Type B pancreatic cell (in vitro differentiated cells): ENCODE results near the gene PACRG. TPM values are rescaled to one million over a fixed set of nuclear protein-coding genes. Genes with fewer than 3 reads are reported as not detected.

ENCODE experiments used
- DNase-seq: peaks from one replicate; pipeline ENCODE4 v3.0.0; 2021; ENCODE audit warnings: mixed read lengths; ENCODE audit not compliant: unreplicated experiment; ENCODE audit errors: extremely low spot score
- H3K27ac Mint-ChIP-seq: 2 replicates; pipeline ENCODE4 v1.8.0; 2021; ENCODE audit warnings: mild to moderate bottlenecking, mixed read lengths
- H3K27me3 Mint-ChIP-seq: 2 replicates; pipeline ENCODE4 v1.8.0; 2021; ENCODE audit warnings: mixed read lengths
- H3K36me3 Mint-ChIP-seq: 2 replicates; pipeline ENCODE4 v1.8.0; 2021; ENCODE audit warnings: mixed read lengths
- H3K4me1 Mint-ChIP-seq: one replicate; pipeline ENCODE4 v1.8.0; 2021; ENCODE audit warnings: mixed read lengths; ENCODE audit not compliant: unreplicated experiment
- H3K4me3 Mint-ChIP-seq: 2 replicates; pipeline ENCODE4 v1.8.0; 2021; ENCODE audit warnings: mild to moderate bottlenecking, mixed read lengths
- H3K9me3 Mint-ChIP-seq: 2 replicates; pipeline ENCODE4 v1.8.0; 2021; ENCODE audit warnings: mixed read lengths
- total RNA-seq: library from RNA; stranded (reverse); gene quantifications from 2 replicates; pipeline ENCODE4 v1.2.1, GENCODE V29; 2021; ENCODE audit warnings: low replicate concordance
- TF ChIP-seq, protein P1 (sequence below): fragments of 200-600 bp; sonication (generic); conservative IDR thresholded peaks from 2 replicates; pipeline ENCODE4 v1.5.0; 2021; ENCODE audit warnings: antibody characterized with exemption, mild to moderate bottlenecking

PACRG gene
- total RNA-seq, 1 donor from 2014 or later, result 5.6 TPM

DNA sequence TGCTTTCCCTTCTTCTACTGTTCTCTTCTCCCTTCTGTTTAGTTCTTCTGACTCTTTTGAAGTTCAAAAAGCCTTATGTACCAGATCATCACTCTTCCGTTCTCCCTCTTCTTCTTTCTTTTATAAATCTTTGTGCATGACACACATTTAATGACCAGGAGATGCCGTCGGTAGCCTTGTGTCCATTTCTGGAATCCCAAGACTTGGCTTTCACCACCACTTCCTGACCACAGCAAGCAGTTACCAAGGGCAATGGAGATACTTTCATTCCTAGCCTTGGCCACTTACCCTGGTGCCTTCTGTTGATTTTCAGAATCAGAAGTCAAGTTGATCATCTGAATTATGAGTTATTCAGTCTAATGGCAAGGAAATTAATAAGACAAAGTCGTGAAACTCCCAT, 418.3 kb downstream of the PACRG start:
- H3K4me1 Mint-ChIP-seq, result no peaks in the 10 kb centered on the region
- H3K27me3 Mint-ChIP-seq, result no peaks in the 10 kb centered on the region
- no peak overlapping the region for H3K4me3 Mint-ChIP-seq
- H3K9me3 Mint-ChIP-seq, result no peaks in the 10 kb centered on the region
- no peak overlapping the region for H3K27ac Mint-ChIP-seq
- TF ChIP-seq, protein P1, sequence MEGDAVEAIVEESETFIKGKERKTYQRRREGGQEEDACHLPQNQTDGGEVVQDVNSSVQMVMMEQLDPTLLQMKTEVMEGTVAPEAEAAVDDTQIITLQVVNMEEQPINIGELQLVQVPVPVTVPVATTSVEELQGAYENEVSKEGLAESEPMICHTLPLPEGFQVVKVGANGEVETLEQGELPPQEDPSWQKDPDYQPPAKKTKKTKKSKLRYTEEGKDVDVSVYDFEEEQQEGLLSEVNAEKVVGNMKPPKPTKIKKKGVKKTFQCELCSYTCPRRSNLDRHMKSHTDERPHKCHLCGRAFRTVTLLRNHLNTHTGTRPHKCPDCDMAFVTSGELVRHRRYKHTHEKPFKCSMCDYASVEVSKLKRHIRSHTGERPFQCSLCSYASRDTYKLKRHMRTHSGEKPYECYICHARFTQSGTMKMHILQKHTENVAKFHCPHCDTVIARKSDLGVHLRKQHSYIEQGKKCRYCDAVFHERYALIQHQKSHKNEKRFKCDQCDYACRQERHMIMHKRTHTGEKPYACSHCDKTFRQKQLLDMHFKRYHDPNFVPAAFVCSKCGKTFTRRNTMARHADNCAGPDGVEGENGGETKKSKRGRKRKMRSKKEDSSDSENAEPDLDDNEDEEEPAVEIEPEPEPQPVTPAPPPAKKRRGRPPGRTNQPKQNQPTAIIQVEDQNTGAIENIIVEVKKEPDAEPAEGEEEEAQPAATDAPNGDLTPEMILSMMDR, result no peak
- no peak for DNase-seq
- no peaks in the 10 kb centered on the region for H3K36me3 Mint-ChIP-seq

DNA sequence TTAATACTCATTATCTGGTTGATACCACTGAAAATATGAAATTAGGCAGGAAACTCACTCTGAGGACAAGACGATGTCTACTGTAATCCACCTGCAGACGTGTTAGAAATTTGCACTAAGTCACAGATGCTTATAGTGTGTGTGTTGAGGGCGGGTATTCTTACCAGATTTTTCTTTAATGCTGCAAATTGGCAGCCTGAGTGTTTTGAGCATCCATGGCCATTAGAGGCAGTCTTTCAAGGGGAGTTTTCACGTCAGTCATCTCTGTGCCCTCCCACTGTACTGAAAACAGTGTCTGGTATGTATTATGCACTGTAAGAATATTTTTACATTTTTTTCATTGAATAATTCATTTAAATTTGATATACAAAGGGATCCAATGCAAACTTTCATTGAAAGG, 420.2 kb downstream of the PACRG start:
- Mint-ChIP-seq H3K4me1 (no peaks in the 10 kb centered on the region), H3K27me3 (no peaks in the 10 kb centered on the region), H3K4me3 (no peak overlapping the region), H3K27ac (no peak overlapping the region), H3K36me3 (no peaks in the 10 kb centered on the region), H3K9me3 (no peaks in the 10 kb centered on the region)
- no peak for DNase-seq
- TF ChIP-seq, protein P1, result peak; percentile 38

DNA sequence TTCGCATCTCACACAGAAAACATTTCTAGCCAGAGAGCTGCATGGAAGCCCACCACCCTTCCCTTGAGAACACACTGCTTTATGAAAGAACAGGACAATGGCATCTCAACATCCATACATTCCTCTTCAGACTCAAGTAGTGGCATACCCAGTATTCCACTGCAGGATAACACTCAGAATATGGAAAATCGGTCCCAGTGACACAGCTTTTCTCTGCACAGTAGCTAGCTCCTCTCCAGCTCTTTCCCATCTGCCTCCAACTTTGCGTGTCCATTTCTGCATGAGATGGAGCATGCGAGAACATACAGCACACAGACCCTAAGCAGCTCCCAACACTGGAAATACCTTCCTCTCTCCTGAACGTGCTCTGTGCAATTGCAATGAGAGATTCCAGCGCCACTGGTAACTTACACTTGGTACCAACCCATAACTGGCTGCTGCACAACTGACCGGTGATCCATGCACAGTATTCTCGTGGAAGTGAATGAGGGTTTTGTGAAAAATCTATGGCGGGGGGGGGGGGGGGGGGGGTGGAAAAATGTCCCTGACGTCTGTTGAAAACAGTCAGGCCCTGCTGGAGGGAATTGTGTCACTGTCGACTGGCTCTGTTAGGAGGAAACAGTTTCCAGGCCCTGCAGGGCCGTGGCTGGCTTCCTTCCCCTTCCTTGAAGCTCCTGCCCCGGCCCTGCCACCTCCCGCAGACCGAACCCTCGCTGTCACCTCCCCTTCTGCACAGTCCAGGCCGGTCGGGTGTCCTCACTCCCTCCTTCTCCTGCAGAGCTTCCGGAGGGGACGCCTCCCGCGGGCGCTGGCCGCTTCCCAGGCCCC, 420.9 kb downstream of the PACRG start:
- TF ChIP-seq, protein P1, result no peak

DNA sequence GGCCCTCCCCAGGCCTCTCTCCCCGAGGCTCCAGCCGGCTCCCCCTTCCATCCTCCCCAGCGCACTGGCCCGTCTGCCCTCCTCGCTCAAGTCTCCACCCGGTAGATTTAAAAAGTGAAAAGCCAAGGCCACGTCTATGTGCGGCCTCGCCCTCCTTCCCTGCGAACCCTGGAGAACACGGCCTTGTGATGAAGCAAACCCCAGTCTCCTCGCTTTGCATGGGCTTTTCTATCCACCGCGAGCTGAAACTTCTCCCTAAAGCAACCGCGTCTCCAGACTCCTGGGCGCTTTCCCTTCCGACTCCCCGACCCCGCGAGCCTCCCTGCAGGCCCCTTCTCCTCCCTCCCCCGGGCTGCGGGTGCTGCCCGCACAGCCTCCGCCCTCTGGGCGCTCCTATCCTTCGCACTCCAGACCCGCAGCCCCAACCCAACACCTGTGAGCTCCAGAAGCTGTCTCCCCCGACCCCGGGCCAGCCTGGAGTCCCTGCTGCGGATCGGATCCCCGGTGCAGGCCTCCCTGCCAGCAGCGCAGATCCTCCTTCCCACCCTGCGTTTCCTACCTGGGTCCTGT, 421.6 kb downstream of the PACRG start:
- Mint-ChIP-seq H3K9me3 (no peaks in the 10 kb centered on the region), H3K27ac (no peak overlapping the region)

More for the DNA sequence above, 420.9 kb downstream of the PACRG start:
- Mint-ChIP-seq H3K4me1 (no peaks in the 10 kb centered on the region), H3K27me3 (no peaks in the 10 kb centered on the region), H3K4me3 (no peak overlapping the region), H3K9me3 (no peaks in the 10 kb centered on the region), H3K27ac (no peak overlapping the region), H3K36me3 (no peaks in the 10 kb centered on the region)
- no peak for DNase-seq

DNA sequence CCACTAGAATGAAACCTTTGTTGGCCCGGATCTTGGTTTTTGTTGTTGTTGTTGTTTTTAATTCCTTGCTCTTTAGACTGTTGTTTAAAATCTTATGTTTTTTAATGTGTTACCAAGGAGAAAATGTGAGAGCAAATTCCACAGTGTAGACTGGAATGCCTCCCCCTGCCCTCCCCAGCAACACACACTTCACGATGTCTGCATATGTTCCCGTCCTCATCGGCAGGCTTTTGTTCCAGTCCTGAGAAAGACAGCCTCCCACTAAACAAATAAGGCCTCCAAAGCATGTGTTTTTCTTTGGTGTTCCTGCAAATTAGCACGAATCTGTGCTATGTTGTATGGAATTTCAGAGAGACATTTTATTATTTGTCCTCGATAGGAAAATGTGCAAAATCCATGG, 423.4 kb downstream of the PACRG start:
- H3K36me3 Mint-ChIP-seq, result no peaks in the 10 kb centered on the region
- no peak for DNase-seq
- H3K27ac Mint-ChIP-seq, result no peak overlapping the region
- no peaks in the 10 kb centered on the region for H3K27me3 Mint-ChIP-seq
- no peak overlapping the region for H3K4me3 Mint-ChIP-seq
- no peaks in the 10 kb centered on the region for H3K4me1 Mint-ChIP-seq
- H3K9me3 Mint-ChIP-seq, result no peaks in the 10 kb centered on the region
- TF ChIP-seq, protein P1, result no peak

More for the DNA sequence above, 421.6 kb downstream of the PACRG start:
- Mint-ChIP-seq H3K27me3 (no peaks in the 10 kb centered on the region), H3K4me1 (no peaks in the 10 kb centered on the region), H3K36me3 (no peaks in the 10 kb centered on the region), H3K4me3 (no peak overlapping the region)
- TF ChIP-seq, protein P1, result no peak
- DNase-seq, result no peak
